OCI-LY7 (cell line): ENCODE results near the gene ERGIC1.
"Not testable (repeated sequence)": the region's sequence is repeated elsewhere in the genome, so short reads cannot be mapped to it uniquely, and the experiment has no call there.

ENCODE experiments used
- CTCF ChIP-seq: fragments of 200-600 bp; sonication (generic); conservative IDR thresholded peaks from 2 replicates; pipeline ENCODE4 v1.5.1; 2014; ENCODE audit warnings: mild to moderate bottlenecking, antibody characterized with exemption, low read length, moderate library complexity, mixed read lengths
- EZH2phosphoT487 ChIP-seq: fragments of 200-600 bp; sonication (generic); IDR thresholded peaks from 2 replicates; pipeline ENCODE4 v1.6.1; 2018; ENCODE audit warnings: low read depth, borderline replicate concordance, mild to moderate bottlenecking, mixed run types, antibody characterized with exemption, low read length, moderate library complexity, mixed read lengths

GRCh38 chr5:172864171-172864570 lies 30.1 kb downstream of the ERGIC1 start:
- TF ChIP-seq CTCF, EZH2phosphoT487: not testable (repeated sequence)
